Caco-2 (cell line): ENCODE results near the gene AKAP12. TPM values are rescaled to one million over a fixed set of nuclear protein-coding genes. Genes with fewer than 3 reads are reported as not detected.
A peak's percentile ranks its signal among the peaks of the same experiment; 100 is the strongest.

Experiments used
- BruUV-seq: library from RNA; stranded (reverse); fragments of 400-500 nt; replicated peaks from 2 replicates; lab custom pipeline; 2021; lab: Mats Ljungman, UMichigan
- CTCF ChIA-PET: fragments of 300-600 bp; sonication (Branson Sonifier 250); formaldehyde crosslinking; loops from one replicate; lab custom pipeline; 2022; ENCODE audit warnings: antibody characterized with exemption; lab: Charles Lee
- POLR2A ChIA-PET: fragments of 300-600 bp; sonication (Branson Sonifier 250); formaldehyde crosslinking; loops from one replicate; lab custom pipeline; 2022; ENCODE audit warnings: antibody characterized with exemption; lab: Charles Lee
- DNase-seq, 2 experiments: peaks; one replicate each; pipeline versions ENCODE4 v3.0.0 to v3.0.0-alpha.2; 2020 to 2022
- H3K27me3 ChIP-seq: replicated peaks from 2 replicates; pipeline ENCODE4 v1.6.0; 2011; ENCODE audit warnings: low read length; ENCODE audit not compliant: control insufficient read depth, insufficient read depth
- H3K36me3 ChIP-seq: 2 replicates; pipeline ENCODE4 v1.5.1; 2011; ENCODE audit warnings: low read length; ENCODE audit not compliant: control insufficient read depth, insufficient read depth
- H3K4me1 ChIP-seq: fragments of 250-450 bp; sonication (Bioruptor Pico); 2 replicates; pipeline ENCODE4 v1.5.1; 2020; ENCODE audit warnings: mild to moderate bottlenecking
- H3K4me3 ChIP-seq: 2 replicates; pipeline ENCODE4 v1.5.1; 2011; ENCODE audit warnings: low read depth, mild to moderate bottlenecking, control low read depth, low read length
- H3K9me3 ChIP-seq: fragments of 250-450 bp; sonication (Bioruptor Pico); 2 replicates; pipeline ENCODE4 v1.5.1; 2020; ENCODE audit warnings: mild to moderate bottlenecking, moderate library complexity
- H3K27ac Mint-ChIP-seq: one replicate; pipeline ENCODE4 v1.8.0; 2022; ENCODE audit warnings: mixed read lengths; ENCODE audit not compliant: unreplicated experiment
- H3K27me3 Mint-ChIP-seq: one replicate; pipeline ENCODE4 v1.8.0; 2022; ENCODE audit warnings: mixed read lengths; ENCODE audit not compliant: insufficient read depth, unreplicated experiment
- H3K36me3 Mint-ChIP-seq: one replicate; pipeline ENCODE4 v1.8.0; 2022; ENCODE audit warnings: mild to moderate bottlenecking, mixed read lengths; ENCODE audit not compliant: insufficient read depth, unreplicated experiment
- H3K4me1 Mint-ChIP-seq: one replicate; pipeline ENCODE4 v1.8.0; 2022; ENCODE audit warnings: low read depth, mixed read lengths; ENCODE audit not compliant: unreplicated experiment
- H3K4me3 Mint-ChIP-seq: one replicate; pipeline ENCODE4 v1.8.0; 2022; ENCODE audit warnings: mild to moderate bottlenecking, moderate library complexity, mixed read lengths; ENCODE audit not compliant: unreplicated experiment
- H3K9me3 Mint-ChIP-seq: one replicate; pipeline ENCODE4 v1.8.0; 2022; ENCODE audit warnings: mixed read lengths; ENCODE audit not compliant: unreplicated experiment
- CTCF ChIP-seq, 2 experiments: fragments of 200-600 bp in 1 of 2; IDR thresholded peaks; 1 replicate in 1 of 2; 2 replicates in 1 of 2; pipeline versions ENCODE4 v1.5.1 to v1.8.0; 2011 to 2022; ENCODE audit warnings: antibody characterized with exemption in 1 of 2, control low read depth in 1 of 2, inconsistent platforms in 1 of 2, low read depth in 1 of 2, low read length in 1 of 2, mild to moderate bottlenecking in 1 of 2, moderate library complexity in 1 of 2; ENCODE audit not compliant: insufficient read depth in 1 of 2, severe bottlenecking in 1 of 2, unreplicated experiment in 1 of 2
- intact Hi-C: fragments of 100-400 bp; cut with micrococcal nuclease; formaldehyde crosslinking; loops from one replicate; pipeline ENCODE4 v1.10.0; 2022; ENCODE audit not compliant: unreplicated experiment
- total RNA-seq: library from RNA; stranded (reverse); gene quantifications from 2 replicates; pipeline ENCODE4 v1.2.3, GENCODE V29; 2022

Gene AKAP12
- total RNA-seq, 1 experiment from 2014 or later, result 0.93 TPM

DNA sequence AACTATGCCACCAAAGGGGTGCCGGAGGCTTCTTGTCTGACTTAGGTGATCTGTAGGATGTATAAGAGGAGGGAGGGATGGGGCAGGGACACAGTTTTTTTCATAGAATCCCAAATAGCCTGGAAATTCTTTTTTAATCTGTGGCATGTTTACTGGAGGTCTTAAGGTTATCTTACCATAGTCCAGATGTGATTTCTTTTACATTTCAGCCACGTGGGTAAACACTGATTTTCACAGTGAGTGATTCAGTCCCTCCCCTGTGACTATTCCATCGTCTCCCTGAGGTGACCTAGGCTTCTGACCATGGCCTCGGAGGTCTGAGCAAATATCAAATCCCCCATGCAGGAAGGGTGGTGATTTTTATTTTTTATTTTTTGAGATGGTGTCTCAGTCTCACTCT is 67.7 kb downstream of the AKAP12 start:
- Mint-ChIP-seq H3K4me1 (peaks cover 9% of the 10 kb centered on the region), H3K27me3 (peaks cover 4% of the 10 kb centered on the region), H3K9me3 (no peaks in the 10 kb centered on the region), H3K4me3 (no peak overlapping the region), H3K36me3 (no peaks in the 10 kb centered on the region), H3K27ac (no peak overlapping the region)
- intact Hi-C loops, result loop anchor here (2.0 kb wide), 1 partner anchor 53 kb away; no protein-coding TSS in a partner anchor
- peak in 1 of 2 experiments; percentile 52 for DNase-seq
- no peaks in the 10 kb centered on the region for H3K9me3 ChIP-seq
- H3K36me3 ChIP-seq, result no peaks in the 10 kb centered on the region
- ChIA-PET CTCF (no interaction called here), POLR2A (no interaction called here)
- TF ChIP-seq CTCF (IDR thresholded peaks at IDR 0.05; ENCODE audit: insufficient read depth in 1 of 2, low read depth in 1 of 2, low read length in 1 of 2, severe bottlenecking in 1 of 2, unreplicated experiment in 1 of 2), result no peak
- BruUV-seq, result no TSS peak
- peaks cover 19% of the 10 kb centered on the region for H3K4me1 ChIP-seq
- no peak overlapping the region for H3K4me3 ChIP-seq
- H3K27me3 ChIP-seq, result no peaks in the 10 kb centered on the region; the same call in 1 of the 2 replicates

GRCh38 chr6:151309619-151310018 is 69.9 kb downstream of the AKAP12 start:
- POLR2A ChIA-PET, result no interaction called here
- H3K4me1 Mint-ChIP-seq, result peaks cover 9% of the 10 kb centered on the region

DNA sequence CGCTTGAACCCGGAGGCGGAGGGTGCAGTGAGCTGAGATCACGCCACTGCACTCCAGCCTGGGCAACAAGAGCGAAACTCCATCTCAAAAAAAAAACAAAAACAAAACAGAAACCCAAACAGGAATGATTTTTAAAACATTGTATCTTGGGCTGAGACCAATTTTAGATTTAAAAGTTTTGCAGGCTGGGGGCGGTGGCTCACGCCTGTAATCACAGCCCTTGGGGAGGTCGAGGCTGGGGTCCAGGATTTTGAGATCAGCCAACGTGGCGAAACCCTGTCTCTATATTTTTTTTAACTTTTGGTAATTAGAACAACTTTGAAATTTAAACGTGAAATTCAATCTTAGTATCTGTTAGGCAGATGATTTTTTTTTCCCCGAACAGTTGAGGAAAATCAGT is 70.5 kb downstream of the AKAP12 start:
- intact Hi-C loops, result no loop called here
- Mint-ChIP-seq H3K27ac (no peak overlapping the region), H3K27me3 (no peaks in the 10 kb centered on the region), H3K9me3 (no peaks in the 10 kb centered on the region), H3K36me3 (peaks cover under 1% of the 10 kb centered on the region), H3K4me1 (peaks cover 9% of the 10 kb centered on the region), H3K4me3 (no peak overlapping the region)
- no peaks in the 10 kb centered on the region for H3K27me3 ChIP-seq
- no peak for TF ChIP-seq CTCF (IDR thresholded peaks at IDR 0.05; ENCODE audit: insufficient read depth in 1 of 2, low read depth in 1 of 2, low read length in 1 of 2, severe bottlenecking in 1 of 2, unreplicated experiment in 1 of 2)
- no TSS peak for BruUV-seq
- H3K4me3 ChIP-seq, result no peak overlapping the region
- ChIA-PET CTCF (interaction anchor here (0.6 to 0.7 kb wide), 2 partner anchors 14 to 288 kb away, joined by 3 to 4 read pairs; no protein-coding TSS in a partner anchor), POLR2A (no interaction called here)
- peaks cover 26% of the 10 kb centered on the region for H3K4me1 ChIP-seq
- H3K36me3 ChIP-seq, result no peaks in the 10 kb centered on the region
- no peaks in the 10 kb centered on the region for H3K9me3 ChIP-seq
- no peak for DNase-seq

More at GRCh38 chr6:151309619-151310018, 69.9 kb downstream of the AKAP12 start:
- H3K36me3 ChIP-seq, result no peaks in the 10 kb centered on the region
- no peak for TF ChIP-seq CTCF (IDR thresholded peaks at IDR 0.05; ENCODE audit: insufficient read depth in 1 of 2, low read depth in 1 of 2, low read length in 1 of 2, severe bottlenecking in 1 of 2, unreplicated experiment in 1 of 2)
- Mint-ChIP-seq H3K4me3 (no peak overlapping the region), H3K9me3 (no peaks in the 10 kb centered on the region), H3K27ac (no peak overlapping the region), H3K36me3 (no peaks in the 10 kb centered on the region), H3K27me3 (no peaks in the 10 kb centered on the region)
- CTCF ChIA-PET, result interaction anchor here (0.6 to 0.7 kb wide), 2 partner anchors 14 to 287 kb away, joined by 3 to 4 read pairs; no protein-coding TSS in a partner anchor
- H3K4me1 ChIP-seq, result peaks cover 26% of the 10 kb centered on the region
- no peaks in the 10 kb centered on the region for H3K9me3 ChIP-seq
- no TSS peak for BruUV-seq
- no peak for DNase-seq
- no peak overlapping the region for H3K4me3 ChIP-seq
- intact Hi-C loops, result no loop called here
- H3K27me3 ChIP-seq, result no peaks in the 10 kb centered on the region; the same call in 1 of the 2 replicates
